Endodermal cell (in vitro differentiated cells): ENCODE results near the gene SVBP. TPM values are rescaled to one million over a fixed set of nuclear protein-coding genes. Genes with fewer than 3 reads are reported as not detected.
A peak's percentile ranks its signal among the peaks of the same experiment; 100 is the strongest.

Experiments used
- DNase-seq: peaks from one replicate; pipeline ENCODE4 v3.0.0-alpha.2; 2017
- H3K27ac ChIP-seq: 2 replicates; pipeline ENCODE4 v1.5.1; 2013; ENCODE audit warnings: mild to moderate bottlenecking, low read depth, low read length, moderate library complexity
- H3K27me3 ChIP-seq: 2 replicates; pipeline ENCODE4 v1.6.1; 2013; ENCODE audit warnings: mild to moderate bottlenecking, low read length, moderate library complexity; ENCODE audit not compliant: insufficient read depth, control insufficient read depth, poor library complexity, severe bottlenecking
- H3K36me3 ChIP-seq: 2 replicates; pipeline ENCODE4 v1.7.0; 2013; ENCODE audit warnings: mild to moderate bottlenecking, low read length, moderate library complexity; ENCODE audit not compliant: control insufficient read depth, insufficient read depth
- H3K4me1 ChIP-seq: one replicate; pipeline ENCODE4 v1.7.0; 2013; ENCODE audit warnings: low read length; ENCODE audit not compliant: control insufficient read depth, insufficient read depth
- H3K4me3 ChIP-seq: 2 replicates; pipeline ENCODE4 v1.5.1; 2013; ENCODE audit warnings: mild to moderate bottlenecking, low read length, moderate library complexity
- H3K9ac ChIP-seq: 2 replicates; pipeline ENCODE4 v1.6.1; 2013; ENCODE audit warnings: mild to moderate bottlenecking, low read length, moderate library complexity; ENCODE audit not compliant: poor library complexity, severe bottlenecking; ENCODE audit errors: extremely low read depth
- H3K9me3 ChIP-seq: 2 replicates; pipeline ENCODE4 v1.6.1; 2013; ENCODE audit warnings: mild to moderate bottlenecking, low read length, moderate library complexity; ENCODE audit not compliant: control insufficient read depth
- H3K27ac Mint-ChIP-seq: 2 replicates; pipeline ENCODE4 v1.8.0; 2020; ENCODE audit warnings: mixed read lengths
- H3K27me3 Mint-ChIP-seq: 2 replicates; pipeline ENCODE4 v1.8.0; 2021; ENCODE audit warnings: mild to moderate bottlenecking, mixed read lengths; ENCODE audit not compliant: insufficient read depth
- H3K36me3 Mint-ChIP-seq: 2 replicates; pipeline ENCODE4 v1.8.0; 2020; ENCODE audit warnings: low read depth, mixed read lengths
- H3K4me1 Mint-ChIP-seq: 2 replicates; pipeline ENCODE4 v1.8.0; 2020; ENCODE audit warnings: mixed read lengths
- H3K4me3 Mint-ChIP-seq: 2 replicates; pipeline ENCODE4 v1.8.0; 2020; ENCODE audit warnings: mild to moderate bottlenecking, moderate library complexity, mixed read lengths
- H3K9me3 Mint-ChIP-seq: 2 replicates; pipeline ENCODE4 v1.8.0; 2020; ENCODE audit warnings: mild to moderate bottlenecking, mixed read lengths
- WGBS, 2 experiments: methylation state at CpG; one replicate each; pipeline versions ENCODE4 v1.1.5 to v1.1.7; 2013; ENCODE audit warnings: missing lambda C conversion rate in 2 of 2, mixed read lengths in 1 of 2; ENCODE audit not compliant: insufficient coverage in 1 of 2, insufficient read length in 1 of 2; 5-methylcytosine and 5-hydroxymethylcytosine counted together
- total RNA-seq, 2 donors: library from RNA; stranded (reverse); fragmentation: NEBNext Ultra II Directional in 1 of 2; extraction: Animal tissue kit (Norgen Biotek cat#: 25700) in 1 of 2; gene quantifications; 2 replicates in 1 of 2; 3 replicates in 1 of 2; pipeline ENCODE4 v1.2.1, GENCODE V29; 2021
- TF ChIP-seq, protein P1 (sequence below): fragments of 200-600 bp; sonication (generic); conservative IDR thresholded peaks from 2 replicates; pipeline ENCODE4 v1.5.0; 2021; ENCODE audit warnings: antibody characterized with exemption, mild to moderate bottlenecking

Gene SVBP
- total RNA-seq, 2 donors from 2014 or later: 40.2 to 45.3 TPM

DNA sequence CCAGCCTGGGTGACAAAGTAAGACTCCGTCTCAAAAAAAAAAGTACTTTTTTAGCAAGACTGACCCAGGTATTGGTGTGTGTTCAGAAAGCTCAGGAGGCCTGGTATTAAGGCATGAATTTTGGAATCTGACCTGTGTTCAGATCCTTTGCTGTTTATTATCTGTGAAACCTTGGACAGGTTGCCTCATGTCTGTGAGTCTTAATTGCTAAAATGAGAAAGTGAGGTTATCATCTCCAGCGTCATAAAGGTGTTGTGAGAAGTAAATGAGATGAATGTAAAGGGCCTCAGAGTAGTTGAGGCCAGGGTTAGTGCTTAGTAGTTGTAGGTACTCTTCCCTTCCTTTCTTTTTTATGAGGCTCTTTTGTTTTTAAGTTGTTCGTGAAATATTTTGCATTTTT lies 47.4 kb downstream of the SVBP start:
- Histone ChIP-seq H3K9me3 (no peaks in the 10 kb centered on the region), H3K4me3 (no peak overlapping the region), H3K4me1 (no peaks in the 10 kb centered on the region), H3K27me3 (no peaks in the 10 kb centered on the region), H3K36me3 (peaks cover 23% of the 10 kb centered on the region), H3K9ac (no peak overlapping the region), H3K27ac (no peak overlapping the region)
- Mint-ChIP-seq H3K4me1 (peaks cover 5% of the 10 kb centered on the region), H3K27ac (peak overlapping the region; percentile 39), H3K9me3 (no peaks in the 10 kb centered on the region), H3K36me3 (peaks cover 36% of the 10 kb centered on the region), H3K27me3 (no peaks in the 10 kb centered on the region), H3K4me3 (no peak overlapping the region)
- no peak for DNase-seq
- WGBS, 2 experiments: 94 to 95% methylated on average over 2 of the region's 3 CpGs
- TF ChIP-seq, protein P1, sequence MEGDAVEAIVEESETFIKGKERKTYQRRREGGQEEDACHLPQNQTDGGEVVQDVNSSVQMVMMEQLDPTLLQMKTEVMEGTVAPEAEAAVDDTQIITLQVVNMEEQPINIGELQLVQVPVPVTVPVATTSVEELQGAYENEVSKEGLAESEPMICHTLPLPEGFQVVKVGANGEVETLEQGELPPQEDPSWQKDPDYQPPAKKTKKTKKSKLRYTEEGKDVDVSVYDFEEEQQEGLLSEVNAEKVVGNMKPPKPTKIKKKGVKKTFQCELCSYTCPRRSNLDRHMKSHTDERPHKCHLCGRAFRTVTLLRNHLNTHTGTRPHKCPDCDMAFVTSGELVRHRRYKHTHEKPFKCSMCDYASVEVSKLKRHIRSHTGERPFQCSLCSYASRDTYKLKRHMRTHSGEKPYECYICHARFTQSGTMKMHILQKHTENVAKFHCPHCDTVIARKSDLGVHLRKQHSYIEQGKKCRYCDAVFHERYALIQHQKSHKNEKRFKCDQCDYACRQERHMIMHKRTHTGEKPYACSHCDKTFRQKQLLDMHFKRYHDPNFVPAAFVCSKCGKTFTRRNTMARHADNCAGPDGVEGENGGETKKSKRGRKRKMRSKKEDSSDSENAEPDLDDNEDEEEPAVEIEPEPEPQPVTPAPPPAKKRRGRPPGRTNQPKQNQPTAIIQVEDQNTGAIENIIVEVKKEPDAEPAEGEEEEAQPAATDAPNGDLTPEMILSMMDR: no peak

DNA sequence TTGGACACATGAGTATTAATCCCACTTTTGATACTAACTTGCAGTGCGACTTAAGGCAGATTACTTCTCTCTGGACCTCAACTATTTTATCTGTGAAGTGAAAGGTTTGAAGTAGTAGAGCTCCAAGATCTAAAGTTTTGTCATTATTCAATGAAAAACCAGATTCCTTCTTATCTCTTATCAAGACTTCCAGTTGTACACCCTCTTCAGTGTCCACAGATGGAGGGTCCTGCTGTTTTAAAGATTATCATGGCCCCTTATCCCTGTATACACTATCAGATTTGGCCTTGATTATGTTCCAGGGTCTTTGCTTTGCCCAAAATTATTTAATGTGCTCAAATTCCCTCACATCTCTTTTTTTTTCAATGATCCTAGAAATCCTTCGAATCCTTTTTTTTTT lies 49.0 kb downstream of the SVBP start:
- H3K27me3 ChIP-seq: no peaks in the 10 kb centered on the region
- peaks cover 9% of the 10 kb centered on the region for H3K36me3 ChIP-seq
- H3K9me3 Mint-ChIP-seq: no peaks in the 10 kb centered on the region
- H3K4me1 ChIP-seq: no peaks in the 10 kb centered on the region
- no peak overlapping the region for H3K27ac Mint-ChIP-seq
- H3K4me3 Mint-ChIP-seq: no peak overlapping the region
- TF ChIP-seq, protein P1: no peak
- no peak overlapping the region for H3K27ac ChIP-seq
- H3K9ac ChIP-seq: peak overlapping the region; percentile 48
- H3K9me3 ChIP-seq: no peaks in the 10 kb centered on the region
- H3K4me1 Mint-ChIP-seq: peaks cover 7% of the 10 kb centered on the region
- 89 to 100% methylated on average over 1 to 2 of the region's 2 CpGs for WGBS, 2 experiments
- peaks cover 21% of the 10 kb centered on the region for H3K36me3 Mint-ChIP-seq
- no peaks in the 10 kb centered on the region for H3K27me3 Mint-ChIP-seq
- peak overlapping the region; percentile 86 for H3K4me3 ChIP-seq
- no peak for DNase-seq

DNA sequence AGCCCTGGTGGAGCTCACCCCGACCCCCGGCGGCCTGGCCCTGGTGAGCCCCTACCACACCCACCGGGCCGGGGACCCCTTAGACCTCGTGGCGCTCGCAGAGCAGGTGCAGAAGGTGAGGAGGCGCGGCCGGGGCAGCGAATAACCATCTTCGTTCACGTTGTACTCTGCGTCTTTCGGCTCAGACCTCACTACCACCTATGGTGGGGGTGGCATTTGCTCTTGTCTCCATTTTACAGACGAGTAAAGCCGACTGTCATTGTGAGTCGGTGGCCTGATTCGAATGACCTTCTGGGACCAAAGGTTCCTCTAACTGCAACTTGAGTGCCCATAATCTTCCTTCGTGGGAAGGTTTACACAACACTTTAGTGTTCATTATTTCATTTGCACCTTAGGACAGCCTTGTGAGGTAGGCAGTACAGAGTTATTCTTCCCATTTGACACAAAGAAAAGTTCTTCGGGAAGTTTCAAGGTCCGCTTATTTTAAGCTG lies 49.6 kb downstream of the SVBP start:
- Mint-ChIP-seq H3K27me3 (no peaks in the 10 kb centered on the region), H3K4me1 (peaks cover 7% of the 10 kb centered on the region), H3K9me3 (no peaks in the 10 kb centered on the region), H3K27ac (peak overlapping the region; percentile 93), H3K4me3 (no peak overlapping the region), H3K36me3 (peaks cover 18% of the 10 kb centered on the region)
- Histone ChIP-seq H3K4me1 (no peaks in the 10 kb centered on the region), H3K4me3 (peak overlapping the region; percentile 86), H3K27ac (peak overlapping the region; percentile 52), H3K9me3 (no peaks in the 10 kb centered on the region), H3K27me3 (no peaks in the 10 kb centered on the region), H3K36me3 (peaks cover 7% of the 10 kb centered on the region), H3K9ac (peak overlapping the region; percentile 48)
- WGBS, 2 experiments: 4 to 9% methylated on average over 20 to 23 of the region's 23 CpGs
- DNase-seq: no peak
- TF ChIP-seq, protein P1: no peak
